ENCODE results near the gene PCNT.

DNA sequence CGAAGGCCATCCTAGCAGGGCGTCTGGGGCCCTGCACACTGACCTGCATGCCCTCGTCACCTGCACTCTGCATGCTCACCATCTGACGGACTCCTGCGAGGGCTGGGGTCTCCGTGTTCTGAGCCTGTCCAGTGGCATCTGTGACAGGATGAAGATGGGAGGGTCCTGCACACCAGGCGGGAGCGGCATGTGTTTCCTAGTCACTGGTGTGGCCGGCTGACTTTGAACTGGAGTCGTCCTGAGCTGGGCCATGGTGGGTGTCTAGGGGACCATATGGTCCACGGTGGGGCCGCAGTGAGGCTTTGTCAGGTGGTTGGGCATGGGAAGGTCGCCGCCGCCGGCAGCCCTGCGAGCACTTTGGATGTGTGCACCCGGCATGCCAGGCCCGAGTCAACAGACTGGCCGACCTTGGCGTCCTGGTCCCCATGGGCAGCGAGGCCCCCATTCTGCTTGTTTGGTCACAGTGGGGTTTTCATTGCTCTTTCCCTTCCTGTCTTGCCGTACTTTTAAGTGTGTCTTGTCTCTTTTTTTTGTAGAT is 118.1 kb downstream of the PCNT start:
- TF ChIP-seq, protein P1, sequence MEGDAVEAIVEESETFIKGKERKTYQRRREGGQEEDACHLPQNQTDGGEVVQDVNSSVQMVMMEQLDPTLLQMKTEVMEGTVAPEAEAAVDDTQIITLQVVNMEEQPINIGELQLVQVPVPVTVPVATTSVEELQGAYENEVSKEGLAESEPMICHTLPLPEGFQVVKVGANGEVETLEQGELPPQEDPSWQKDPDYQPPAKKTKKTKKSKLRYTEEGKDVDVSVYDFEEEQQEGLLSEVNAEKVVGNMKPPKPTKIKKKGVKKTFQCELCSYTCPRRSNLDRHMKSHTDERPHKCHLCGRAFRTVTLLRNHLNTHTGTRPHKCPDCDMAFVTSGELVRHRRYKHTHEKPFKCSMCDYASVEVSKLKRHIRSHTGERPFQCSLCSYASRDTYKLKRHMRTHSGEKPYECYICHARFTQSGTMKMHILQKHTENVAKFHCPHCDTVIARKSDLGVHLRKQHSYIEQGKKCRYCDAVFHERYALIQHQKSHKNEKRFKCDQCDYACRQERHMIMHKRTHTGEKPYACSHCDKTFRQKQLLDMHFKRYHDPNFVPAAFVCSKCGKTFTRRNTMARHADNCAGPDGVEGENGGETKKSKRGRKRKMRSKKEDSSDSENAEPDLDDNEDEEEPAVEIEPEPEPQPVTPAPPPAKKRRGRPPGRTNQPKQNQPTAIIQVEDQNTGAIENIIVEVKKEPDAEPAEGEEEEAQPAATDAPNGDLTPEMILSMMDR (IDR thresholded peaks at IDR 0.05; ENCODE audit: insufficient read depth, low read length) = no peak
- TF ChIP-seq POLR2AphosphoS5 (IDR thresholded peaks at IDR 0.05; ENCODE audit: low read depth) (no peak), SPI1 (IDR thresholded peaks at IDR 0.05; ENCODE audit: borderline replicate concordance, low read depth) (no peak)
- TF ChIP-seq, protein P2, sequence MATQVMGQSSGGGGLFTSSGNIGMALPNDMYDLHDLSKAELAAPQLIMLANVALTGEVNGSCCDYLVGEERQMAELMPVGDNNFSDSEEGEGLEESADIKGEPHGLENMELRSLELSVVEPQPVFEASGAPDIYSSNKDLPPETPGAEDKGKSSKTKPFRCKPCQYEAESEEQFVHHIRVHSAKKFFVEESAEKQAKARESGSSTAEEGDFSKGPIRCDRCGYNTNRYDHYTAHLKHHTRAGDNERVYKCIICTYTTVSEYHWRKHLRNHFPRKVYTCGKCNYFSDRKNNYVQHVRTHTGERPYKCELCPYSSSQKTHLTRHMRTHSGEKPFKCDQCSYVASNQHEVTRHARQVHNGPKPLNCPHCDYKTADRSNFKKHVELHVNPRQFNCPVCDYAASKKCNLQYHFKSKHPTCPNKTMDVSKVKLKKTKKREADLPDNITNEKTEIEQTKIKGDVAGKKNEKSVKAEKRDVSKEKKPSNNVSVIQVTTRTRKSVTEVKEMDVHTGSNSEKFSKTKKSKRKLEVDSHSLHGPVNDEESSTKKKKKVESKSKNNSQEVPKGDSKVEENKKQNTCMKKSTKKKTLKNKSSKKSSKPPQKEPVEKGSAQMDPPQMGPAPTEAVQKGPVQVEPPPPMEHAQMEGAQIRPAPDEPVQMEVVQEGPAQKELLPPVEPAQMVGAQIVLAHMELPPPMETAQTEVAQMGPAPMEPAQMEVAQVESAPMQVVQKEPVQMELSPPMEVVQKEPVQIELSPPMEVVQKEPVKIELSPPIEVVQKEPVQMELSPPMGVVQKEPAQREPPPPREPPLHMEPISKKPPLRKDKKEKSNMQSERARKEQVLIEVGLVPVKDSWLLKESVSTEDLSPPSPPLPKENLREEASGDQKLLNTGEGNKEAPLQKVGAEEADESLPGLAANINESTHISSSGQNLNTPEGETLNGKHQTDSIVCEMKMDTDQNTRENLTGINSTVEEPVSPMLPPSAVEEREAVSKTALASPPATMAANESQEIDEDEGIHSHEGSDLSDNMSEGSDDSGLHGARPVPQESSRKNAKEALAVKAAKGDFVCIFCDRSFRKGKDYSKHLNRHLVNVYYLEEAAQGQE (IDR thresholded peaks at IDR 0.05; ENCODE audit: insufficient replicate concordance, low read depth) = no peak
